ENCODE results near the gene ARSI.

GRCh38 chr5:150335778-150336177 lies 33.1 kb upstream of the ARSI start:
- TF ChIP-seq, protein P1, sequence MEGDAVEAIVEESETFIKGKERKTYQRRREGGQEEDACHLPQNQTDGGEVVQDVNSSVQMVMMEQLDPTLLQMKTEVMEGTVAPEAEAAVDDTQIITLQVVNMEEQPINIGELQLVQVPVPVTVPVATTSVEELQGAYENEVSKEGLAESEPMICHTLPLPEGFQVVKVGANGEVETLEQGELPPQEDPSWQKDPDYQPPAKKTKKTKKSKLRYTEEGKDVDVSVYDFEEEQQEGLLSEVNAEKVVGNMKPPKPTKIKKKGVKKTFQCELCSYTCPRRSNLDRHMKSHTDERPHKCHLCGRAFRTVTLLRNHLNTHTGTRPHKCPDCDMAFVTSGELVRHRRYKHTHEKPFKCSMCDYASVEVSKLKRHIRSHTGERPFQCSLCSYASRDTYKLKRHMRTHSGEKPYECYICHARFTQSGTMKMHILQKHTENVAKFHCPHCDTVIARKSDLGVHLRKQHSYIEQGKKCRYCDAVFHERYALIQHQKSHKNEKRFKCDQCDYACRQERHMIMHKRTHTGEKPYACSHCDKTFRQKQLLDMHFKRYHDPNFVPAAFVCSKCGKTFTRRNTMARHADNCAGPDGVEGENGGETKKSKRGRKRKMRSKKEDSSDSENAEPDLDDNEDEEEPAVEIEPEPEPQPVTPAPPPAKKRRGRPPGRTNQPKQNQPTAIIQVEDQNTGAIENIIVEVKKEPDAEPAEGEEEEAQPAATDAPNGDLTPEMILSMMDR (IDR thresholded peaks at IDR 0.05; ENCODE audit: insufficient read depth, low read length) = no peak
- TF ChIP-seq, protein P2, sequence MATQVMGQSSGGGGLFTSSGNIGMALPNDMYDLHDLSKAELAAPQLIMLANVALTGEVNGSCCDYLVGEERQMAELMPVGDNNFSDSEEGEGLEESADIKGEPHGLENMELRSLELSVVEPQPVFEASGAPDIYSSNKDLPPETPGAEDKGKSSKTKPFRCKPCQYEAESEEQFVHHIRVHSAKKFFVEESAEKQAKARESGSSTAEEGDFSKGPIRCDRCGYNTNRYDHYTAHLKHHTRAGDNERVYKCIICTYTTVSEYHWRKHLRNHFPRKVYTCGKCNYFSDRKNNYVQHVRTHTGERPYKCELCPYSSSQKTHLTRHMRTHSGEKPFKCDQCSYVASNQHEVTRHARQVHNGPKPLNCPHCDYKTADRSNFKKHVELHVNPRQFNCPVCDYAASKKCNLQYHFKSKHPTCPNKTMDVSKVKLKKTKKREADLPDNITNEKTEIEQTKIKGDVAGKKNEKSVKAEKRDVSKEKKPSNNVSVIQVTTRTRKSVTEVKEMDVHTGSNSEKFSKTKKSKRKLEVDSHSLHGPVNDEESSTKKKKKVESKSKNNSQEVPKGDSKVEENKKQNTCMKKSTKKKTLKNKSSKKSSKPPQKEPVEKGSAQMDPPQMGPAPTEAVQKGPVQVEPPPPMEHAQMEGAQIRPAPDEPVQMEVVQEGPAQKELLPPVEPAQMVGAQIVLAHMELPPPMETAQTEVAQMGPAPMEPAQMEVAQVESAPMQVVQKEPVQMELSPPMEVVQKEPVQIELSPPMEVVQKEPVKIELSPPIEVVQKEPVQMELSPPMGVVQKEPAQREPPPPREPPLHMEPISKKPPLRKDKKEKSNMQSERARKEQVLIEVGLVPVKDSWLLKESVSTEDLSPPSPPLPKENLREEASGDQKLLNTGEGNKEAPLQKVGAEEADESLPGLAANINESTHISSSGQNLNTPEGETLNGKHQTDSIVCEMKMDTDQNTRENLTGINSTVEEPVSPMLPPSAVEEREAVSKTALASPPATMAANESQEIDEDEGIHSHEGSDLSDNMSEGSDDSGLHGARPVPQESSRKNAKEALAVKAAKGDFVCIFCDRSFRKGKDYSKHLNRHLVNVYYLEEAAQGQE (IDR thresholded peaks at IDR 0.05; ENCODE audit: insufficient replicate concordance, low read depth) = no peak
- no peak for TF ChIP-seq POLR2AphosphoS5 (IDR thresholded peaks at IDR 0.05; ENCODE audit: low read depth)
